Suppressor macrophage treated with lipopolysaccharide for 4 hours (primary cell): ENCODE data around the gene PGA4.
"Not testable (repeated sequence)": the region's sequence is repeated elsewhere in the genome, so short reads cannot be mapped to it uniquely, and the experiment has no call there.

Source experiments
- DNase-seq: peaks from one replicate; pipeline ENCODE4 v3.0.0-alpha.2; 2020

The PGA4 gene

DNA sequence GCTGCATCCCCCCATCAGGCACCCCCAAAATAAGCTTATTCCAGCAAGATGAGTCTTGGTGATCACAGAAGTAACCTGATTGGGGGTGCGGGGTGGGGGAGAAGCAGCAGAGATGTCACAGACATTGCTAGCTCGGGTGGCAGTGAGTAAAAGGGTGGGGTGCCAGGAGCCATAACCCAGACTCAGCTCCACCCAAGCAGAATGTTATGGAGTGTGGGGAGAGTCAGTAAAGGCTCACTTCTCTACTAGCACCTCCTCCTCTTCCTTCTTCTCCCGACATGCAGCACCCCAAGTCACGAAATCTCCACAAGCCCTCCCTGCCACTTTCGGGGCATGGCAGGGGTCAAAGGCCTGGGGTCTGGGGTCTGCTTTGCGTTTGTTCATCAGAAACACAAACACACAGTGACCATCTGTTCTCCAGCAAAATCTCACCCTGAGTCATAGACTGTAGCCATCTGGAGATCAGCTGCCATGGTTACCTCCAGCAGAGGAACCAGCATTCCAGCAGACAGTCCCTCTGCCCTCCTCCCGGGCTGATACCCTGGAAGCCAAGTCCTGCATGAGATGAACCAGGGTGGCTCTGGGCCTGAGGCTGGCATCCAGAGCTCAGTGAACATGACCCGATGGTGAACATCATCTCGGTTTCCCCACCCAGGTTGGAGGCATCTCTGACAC lies 14.4 kb upstream of the PGA4 start:
- DNase-seq, result not testable (repeated sequence)

DNA sequence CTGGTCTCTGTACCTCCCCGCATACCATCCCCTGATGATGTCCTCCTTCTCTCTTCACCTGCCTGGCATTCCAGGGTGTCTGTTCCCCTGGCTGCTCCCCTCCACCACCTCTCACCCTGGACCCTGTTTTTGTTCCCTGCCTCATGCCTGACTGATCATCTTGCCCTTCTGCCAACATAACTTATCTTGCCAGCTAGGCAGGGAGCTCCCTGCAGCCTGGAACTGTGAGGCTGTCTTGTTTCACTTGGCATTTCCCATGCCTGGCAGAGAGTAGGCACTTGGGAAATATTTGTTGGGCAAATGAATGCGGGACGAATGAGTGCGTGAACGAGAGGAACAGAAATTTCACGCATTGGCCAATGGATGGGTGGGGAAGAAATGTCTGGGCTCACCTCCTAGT lies 11.5 kb upstream of the PGA4 start:
- DNase-seq, result not testable (repeated sequence)

DNA sequence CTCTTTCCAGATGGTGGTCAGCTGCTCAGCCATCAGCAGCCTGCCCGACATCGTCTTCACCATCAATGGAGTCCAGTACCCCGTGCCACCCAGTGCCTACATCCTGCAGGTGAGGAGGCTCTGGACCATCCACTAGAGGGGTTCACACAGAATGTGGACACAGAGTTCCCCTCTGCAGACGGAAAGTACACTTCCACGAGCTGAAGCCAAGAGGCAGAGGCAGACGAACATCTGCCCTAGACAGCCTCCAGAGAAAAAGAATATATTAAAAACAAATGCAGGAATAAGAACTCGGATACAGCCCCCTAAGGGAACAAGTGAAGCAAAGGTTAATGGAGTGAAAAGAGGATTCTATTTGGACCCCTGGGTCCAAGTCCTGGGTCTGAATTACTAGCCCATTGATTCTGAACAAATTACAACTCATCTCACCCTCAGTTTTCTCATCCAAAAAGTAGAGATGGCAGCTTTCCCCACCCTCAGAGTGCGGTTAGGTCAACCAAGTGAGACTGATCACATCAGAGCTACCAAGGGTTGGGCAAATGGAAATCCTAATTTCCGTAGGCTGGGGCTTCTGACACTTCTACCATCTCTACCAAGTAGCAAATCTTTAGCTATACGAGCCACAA lies 10.7 kb upstream of the PGA4 start:
- DNase-seq, result not testable (repeated sequence)

DNA sequence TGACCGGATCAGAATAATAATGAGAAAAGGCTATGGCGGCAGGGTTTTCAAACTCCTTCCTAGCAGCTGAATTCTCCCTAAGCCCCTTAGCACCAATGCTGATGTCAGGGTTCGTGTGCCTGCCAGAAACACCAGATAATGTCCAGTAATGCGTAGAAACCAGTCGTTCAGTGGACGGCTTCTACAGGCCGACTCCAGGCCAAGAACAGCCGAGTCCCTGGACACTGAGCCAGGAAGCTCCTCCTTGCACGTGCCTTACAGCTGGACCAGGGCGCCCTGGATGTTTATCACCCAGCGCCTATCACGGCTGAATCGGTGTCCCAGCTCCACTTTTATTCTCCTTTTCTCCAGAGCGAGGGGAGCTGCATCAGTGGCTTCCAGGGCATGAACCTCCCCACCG lies 9.9 kb upstream of the PGA4 start:
- DNase-seq, result not testable (repeated sequence)

DNA sequence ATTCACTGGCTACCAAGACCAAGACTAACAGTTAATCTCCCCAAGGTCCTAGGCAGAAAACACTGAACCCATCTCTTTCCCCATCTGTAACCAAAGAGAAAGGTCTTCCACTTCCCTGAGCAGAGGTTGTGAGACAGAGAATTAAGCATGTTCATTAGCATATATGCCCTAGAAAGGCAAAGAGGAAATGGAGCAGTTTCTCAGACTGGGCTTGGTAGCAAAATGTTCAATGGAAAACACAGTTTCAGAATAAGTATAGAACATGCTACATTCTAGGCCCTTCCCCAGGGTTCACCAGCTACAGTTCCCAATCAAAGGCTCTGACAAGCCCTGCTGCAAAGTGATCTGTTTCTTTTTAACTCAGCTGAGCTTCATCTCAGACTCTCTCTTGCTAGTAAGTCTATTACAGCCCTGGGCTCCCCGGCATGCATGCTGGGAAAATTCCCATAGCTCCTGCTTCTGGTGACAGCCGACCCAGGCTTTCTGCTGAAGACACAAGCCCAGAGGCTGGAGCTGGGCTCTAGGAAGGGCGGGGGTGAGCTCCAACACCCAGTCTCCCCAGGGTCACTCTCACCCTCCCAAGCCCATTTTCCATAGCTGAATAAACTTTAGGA lies 8.3 kb upstream of the PGA4 start:
- DNase-seq, result not testable (repeated sequence)

DNA sequence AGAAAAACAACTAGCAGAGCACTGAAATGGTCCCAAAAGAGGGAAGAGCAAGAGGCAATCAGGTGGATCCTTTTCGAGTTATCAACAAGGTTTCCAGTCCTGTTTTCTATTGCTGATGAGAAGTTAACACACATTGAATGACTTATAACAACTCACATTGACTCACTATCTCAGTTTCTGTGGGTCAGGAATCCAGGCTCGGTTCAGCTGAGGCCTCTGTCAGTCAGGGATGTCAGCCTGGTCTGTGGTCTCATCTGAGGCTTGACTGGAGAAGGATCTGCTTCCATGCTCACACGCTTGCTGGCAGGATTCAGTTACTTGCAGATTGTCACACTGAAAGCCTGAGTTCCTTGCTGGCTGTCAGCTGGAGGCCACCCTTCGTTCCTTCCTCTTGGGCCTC lies 3.8 kb upstream of the PGA4 start:
- not testable (repeated sequence) for DNase-seq

DNA sequence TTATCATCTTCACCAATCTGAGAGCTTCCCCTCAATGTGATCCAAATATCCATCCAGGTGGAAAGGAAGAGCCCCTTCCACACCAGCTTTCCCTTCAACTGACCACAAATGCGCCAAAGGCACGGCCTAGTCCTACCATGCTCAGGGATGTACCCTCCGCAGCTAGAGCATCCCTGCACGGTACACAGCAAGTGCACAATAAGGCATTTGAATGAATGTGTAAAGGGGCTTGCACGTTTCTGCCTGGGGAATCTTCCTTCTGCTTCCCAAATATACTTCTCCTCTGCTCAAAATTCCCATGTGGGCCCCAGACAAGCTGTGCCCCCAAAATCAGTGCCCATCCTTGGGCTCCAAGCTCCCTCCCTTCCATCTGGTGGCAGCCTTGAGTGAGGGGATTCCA lies 3.1 kb upstream of the PGA4 start:
- not testable (repeated sequence) for DNase-seq

DNA sequence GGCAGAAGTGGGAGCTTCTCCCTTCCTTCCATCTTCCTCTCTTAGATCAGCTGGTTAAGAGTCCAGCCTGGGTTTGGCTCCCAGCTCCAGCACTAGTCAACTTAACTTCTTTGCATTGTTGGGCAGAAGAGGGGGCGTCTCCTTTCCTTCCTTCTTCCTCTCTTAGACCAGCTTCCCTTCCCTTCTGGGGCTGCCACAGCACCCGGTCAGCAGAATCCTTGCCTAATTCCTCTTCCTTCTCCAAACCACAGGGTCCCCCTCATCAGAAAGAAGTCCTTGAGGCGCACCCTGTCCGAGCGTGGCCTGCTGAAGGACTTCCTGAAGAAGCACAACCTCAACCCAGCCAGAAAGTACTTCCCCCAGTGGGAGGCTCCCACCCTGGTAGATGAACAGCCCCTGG lies 545 bp downstream of the PGA4 start:
- DNase-seq, result not testable (repeated sequence)

DNA sequence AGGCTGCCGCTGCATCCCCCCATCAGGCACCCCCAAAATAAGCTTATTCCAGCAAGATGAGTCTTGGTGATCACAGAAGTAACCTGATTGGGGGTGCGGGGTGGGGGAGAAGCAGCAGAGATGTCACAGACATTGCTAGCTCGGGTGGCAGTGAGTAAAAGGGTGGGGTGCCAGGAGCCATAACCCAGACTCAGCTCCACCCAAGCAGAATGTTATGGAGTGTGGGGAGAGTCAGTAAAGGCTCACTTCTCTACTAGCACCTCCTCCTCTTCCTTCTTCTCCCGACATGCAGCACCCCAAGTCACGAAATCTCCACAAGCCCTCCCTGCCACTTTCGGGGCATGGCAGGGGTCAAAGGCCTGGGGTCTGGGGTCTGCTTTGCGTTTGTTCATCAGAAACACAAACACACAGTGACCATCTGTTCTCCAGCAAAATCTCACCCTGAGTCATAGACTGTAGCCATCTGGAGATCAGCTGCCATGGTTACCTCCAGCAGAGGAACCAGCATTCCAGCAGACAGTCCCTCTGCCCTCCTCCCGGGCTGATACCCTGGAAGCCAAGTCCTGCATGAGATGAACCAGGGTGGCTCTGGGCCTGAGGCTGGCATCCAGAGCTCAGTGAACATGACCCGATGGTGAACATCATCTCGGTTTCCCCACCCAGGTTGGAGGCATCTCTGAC lies 4.5 kb downstream of the PGA4 start:
- DNase-seq, result not testable (repeated sequence)

DNA sequence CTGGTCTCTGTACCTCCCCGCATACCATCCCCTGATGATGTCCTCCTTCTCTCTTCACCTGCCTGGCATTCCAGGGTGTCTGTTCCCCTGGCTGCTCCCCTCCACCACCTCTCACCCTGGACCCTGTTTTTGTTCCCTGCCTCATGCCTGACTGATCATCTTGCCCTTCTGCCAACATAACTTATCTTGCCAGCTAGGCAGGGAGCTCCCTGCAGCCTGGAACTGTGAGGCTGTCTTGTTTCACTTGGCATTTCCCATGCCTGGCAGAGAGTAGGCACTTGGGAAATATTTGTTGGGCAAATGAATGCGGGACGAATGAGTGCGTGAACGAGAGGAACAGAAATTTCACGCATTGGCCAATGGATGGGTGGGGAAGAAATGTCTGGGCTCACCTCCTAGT lies 7.3 kb downstream of the PGA4 start:
- DNase-seq, result not testable (repeated sequence)

DNA sequence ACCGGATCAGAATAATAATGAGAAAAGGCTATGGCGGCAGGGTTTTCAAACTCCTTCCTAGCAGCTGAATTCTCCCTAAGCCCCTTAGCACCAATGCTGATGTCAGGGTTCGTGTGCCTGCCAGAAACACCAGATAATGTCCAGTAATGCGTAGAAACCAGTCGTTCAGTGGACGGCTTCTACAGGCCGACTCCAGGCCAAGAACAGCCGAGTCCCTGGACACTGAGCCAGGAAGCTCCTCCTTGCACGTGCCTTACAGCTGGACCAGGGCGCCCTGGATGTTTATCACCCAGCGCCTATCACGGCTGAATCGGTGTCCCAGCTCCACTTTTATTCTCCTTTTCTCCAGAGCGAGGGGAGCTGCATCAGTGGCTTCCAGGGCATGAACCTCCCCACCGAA lies 8.9 kb downstream of the PGA4 start:
- DNase-seq, result not testable (repeated sequence)

DNA sequence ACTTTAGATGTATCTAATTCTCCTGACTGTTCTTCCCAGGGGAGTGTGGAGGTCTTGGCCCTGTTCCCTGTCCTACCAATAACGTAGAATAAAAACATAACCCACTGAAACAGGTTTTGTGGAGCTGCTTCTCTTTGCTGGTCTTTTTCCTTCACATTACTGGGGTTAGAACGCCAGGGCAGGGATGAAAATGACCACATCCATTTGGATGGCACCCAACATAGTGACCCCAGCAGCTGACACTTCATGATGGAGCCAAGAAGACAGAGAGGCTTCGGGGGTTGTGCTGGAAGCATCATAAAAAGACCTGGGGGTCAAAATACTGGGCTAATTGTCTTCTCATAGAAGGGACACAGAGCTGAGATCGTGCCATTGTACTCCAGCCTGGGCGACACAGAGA lies 9.4 kb downstream of the PGA4 start:
- not testable (repeated sequence) for DNase-seq

DNA sequence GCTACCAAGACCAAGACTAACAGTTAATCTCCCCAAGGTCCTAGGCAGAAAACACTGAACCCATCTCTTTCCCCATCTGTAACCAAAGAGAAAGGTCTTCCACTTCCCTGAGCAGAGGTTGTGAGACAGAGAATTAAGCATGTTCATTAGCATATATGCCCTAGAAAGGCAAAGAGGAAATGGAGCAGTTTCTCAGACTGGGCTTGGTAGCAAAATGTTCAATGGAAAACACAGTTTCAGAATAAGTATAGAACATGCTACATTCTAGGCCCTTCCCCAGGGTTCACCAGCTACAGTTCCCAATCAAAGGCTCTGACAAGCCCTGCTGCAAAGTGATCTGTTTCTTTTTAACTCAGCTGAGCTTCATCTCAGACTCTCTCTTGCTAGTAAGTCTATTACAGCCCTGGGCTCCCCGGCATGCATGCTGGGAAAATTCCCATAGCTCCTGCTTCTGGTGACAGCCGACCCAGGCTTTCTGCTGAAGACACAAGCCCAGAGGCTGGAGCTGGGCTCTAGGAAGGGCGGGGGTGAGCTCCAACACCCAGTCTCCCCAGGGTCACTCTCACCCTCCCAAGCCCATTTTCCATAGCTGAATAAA lies 10.5 kb downstream of the PGA4 start:
- DNase-seq, result not testable (repeated sequence)

DNA sequence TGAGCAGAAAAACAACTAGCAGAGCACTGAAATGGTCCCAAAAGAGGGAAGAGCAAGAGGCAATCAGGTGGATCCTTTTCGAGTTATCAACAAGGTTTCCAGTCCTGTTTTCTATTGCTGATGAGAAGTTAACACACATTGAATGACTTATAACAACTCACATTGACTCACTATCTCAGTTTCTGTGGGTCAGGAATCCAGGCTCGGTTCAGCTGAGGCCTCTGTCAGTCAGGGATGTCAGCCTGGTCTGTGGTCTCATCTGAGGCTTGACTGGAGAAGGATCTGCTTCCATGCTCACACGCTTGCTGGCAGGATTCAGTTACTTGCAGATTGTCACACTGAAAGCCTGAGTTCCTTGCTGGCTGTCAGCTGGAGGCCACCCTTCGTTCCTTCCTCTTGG lies 15.0 kb downstream of the PGA4 start:
- DNase-seq, result not testable (repeated sequence)

DNA sequence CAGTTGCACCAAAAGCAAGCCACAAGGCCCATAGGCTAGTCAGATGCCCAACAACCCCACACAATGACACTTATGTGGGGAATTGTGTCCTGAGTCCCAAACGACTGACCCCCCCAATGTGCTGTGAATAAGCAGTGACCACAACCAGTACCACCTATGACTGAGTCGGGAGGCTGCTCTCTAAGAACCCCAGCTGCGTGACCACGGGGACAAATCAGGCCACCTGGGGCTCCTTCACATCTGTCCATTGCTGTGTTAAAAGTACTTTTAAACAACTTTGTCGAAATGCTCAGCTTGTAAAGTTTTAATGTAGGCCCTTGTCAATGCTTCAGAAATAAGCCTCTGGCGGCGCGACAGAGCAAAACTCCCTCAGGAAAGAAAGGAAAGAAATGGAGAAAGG lies 18.1 kb downstream of the PGA4 start:
- not testable (repeated sequence) for DNase-seq

DNA sequence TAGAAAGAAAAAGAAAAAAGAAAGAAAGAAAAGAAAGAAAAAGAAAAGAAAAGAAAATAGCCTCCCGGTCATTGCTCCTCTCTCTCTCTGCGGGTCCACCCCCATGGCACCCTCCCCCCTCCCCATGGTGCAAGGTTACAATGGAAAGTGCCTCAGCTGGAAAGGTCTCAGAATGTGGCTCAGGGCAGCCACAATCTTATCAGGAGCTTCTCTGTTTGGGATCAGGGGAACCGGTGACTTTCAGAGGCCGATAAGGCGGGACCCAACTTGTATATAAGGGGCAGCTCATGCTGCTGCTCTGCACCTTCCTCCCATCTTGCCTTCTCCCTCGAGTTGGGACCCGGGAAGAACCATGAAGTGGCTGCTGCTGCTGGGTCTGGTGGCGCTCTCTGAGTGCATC lies 18.7 kb downstream of the PGA4 start, which contains the start of gene PGA5:
Gene PGA5 (plus strand): TSS at position 301 of the 400 bp plus-strand sequence. CDS start 52 bp downstream, at position 353.
- not testable (repeated sequence) for DNase-seq

DNA sequence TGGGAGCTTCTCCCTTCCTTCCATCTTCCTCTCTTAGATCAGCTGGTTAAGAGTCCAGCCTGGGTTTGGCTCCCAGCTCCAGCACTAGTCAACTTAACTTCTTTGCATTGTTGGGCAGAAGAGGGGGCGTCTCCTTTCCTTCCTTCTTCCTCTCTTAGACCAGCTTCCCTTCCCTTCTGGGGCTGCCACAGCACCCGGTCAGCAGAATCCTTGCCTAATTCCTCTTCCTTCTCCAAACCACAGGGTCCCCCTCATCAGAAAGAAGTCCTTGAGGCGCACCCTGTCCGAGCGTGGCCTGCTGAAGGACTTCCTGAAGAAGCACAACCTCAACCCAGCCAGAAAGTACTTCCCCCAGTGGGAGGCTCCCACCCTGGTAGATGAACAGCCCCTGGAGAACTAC lies 19.4 kb downstream of the PGA4 start:
- DNase-seq, result not testable (repeated sequence)

DNA sequence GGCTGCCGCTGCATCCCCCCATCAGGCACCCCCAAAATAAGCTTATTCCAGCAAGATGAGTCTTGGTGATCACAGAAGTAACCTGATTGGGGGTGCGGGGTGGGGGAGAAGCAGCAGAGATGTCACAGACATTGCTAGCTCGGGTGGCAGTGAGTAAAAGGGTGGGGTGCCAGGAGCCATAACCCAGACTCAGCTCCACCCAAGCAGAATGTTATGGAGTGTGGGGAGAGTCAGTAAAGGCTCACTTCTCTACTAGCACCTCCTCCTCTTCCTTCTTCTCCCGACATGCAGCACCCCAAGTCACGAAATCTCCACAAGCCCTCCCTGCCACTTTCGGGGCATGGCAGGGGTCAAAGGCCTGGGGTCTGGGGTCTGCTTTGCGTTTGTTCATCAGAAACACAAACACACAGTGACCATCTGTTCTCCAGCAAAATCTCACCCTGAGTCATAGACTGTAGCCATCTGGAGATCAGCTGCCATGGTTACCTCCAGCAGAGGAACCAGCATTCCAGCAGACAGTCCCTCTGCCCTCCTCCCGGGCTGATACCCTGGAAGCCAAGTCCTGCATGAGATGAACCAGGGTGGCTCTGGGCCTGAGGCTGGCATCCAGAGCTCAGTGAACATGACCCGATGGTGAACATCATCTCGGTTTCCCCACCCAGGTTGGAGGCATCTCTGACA lies 23.3 kb downstream of the PGA4 start:
- not testable (repeated sequence) for DNase-seq

DNA sequence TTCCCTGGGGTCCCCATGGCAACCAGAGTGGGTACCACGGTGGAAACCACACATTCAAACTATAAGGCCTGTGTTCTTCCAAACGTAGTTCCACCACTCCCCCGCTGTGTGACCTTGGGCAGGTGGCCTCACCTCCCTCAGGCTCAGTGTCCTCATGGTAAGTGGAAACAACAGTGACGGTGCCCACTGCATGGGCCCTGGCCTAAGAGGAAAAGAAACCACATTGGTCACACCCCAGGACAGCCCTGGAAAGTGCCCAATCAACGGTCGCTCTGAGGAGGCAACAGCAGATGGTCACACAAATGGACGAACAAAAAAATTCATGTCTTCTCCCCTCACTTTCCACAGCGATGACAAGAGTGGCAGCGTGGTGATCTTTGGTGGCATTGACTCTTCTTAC lies 25.9 kb downstream of the PGA4 start:
- DNase-seq, result not testable (repeated sequence)

DNA sequence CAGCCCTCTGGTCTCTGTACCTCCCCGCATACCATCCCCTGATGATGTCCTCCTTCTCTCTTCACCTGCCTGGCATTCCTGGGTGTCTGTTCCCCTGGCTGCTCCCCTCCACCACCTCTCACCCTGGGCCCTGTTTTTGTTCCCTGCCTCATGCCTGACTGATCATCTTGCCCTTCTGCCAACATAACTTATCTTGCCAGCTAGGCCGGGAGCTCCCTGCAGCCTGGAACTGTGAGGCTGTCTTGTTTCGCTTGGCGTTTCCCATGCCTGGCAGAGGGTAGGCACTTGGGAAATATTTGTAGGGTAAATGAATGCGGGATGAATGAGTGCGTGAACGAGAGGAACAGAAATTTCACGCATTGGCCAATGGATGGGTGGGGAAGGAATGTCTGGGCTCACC lies 27.1 kb downstream of the PGA4 start:
- DNase-seq, result not testable (repeated sequence)

DNA sequence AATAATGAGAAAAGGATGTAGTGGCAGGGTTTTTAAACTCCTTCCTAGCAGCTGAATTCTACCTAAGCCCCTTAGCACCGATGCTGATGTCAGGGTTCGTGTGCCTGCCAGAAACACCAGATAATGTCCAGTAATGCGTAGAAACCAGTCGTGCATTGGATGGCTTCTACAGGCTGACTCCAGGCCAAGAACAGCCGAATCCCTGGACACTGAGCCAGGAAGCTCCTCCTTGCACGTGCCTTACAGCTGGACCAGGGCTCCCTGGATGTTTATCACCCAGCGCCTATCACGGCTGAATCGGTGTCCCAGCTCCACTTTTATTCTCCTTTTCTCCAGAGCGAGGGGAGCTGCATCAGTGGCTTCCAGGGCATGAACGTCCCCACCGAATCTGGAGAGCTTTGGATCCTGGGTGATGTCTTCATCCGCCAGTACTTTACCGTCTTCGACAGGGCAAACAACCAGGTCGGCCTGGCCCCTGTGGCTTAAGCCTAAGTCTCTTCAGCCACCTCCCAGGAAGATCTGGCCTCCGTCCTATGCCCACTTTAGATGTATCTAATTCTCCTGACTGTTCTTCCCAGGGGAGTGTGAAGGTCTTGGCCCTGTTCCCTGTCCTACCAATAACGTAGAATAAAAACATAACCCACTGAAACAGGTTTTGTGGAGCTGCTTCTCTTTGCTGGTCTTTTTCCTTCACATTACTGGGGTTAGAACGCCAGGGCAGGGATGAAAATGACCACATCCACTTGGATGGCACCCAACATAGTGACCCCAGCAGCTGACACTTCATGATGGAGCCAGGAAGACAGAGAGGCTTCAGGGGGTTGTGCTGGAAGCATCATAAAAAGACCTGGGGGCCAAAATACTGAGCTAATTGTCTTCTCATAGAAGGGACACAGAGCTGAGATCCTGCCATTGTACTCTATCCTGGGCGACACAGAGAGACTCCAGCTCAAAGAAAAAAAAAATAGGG lies 28.9 kb downstream of the PGA4 start:
- not testable (repeated sequence) for DNase-seq
